Kidney (tissue), 14 donors: ENCODE data around the gene NCAN. TPM values are rescaled to one million over a fixed set of nuclear protein-coding genes. Genes with fewer than 3 reads are reported as not detected.

Experiments used
- DNase-seq, 5 donors: peaks; one replicate each; pipeline ENCODE4 v3.0.0-alpha.2; 2013 to 2020
- FAIRE-seq: peaks from 2 replicates; lab custom pipeline; 2012; peaks lifted over from hg19 to GRCh38; lab: Jason Lieb, UNC
- H3K27ac ChIP-seq, 2 donors: one replicate each; pipeline ENCODE4 v1.7.0; 2013; ENCODE audit warnings: low read depth in 2 of 2, low read length in 2 of 2, inconsistent platforms in 1 of 2
- H3K27me3 ChIP-seq: one replicate; pipeline ENCODE4 v1.7.1; 2013; ENCODE audit warnings: low read length, inconsistent platforms; ENCODE audit not compliant: control insufficient read depth, insufficient read depth
- H3K36me3 ChIP-seq, 3 donors: one replicate each; pipeline versions ENCODE4 v1.7.0 to v1.7.1; 2013; ENCODE audit warnings: low read length in 3 of 3, control low read depth in 1 of 3, inconsistent platforms in 1 of 3; ENCODE audit not compliant: insufficient read depth in 3 of 3, control insufficient read depth in 2 of 3
- H3K4me1 ChIP-seq, 3 donors: one replicate each; pipeline versions ENCODE4 v1.7.0 to v1.7.1; 2013; ENCODE audit warnings: low read length in 3 of 3, inconsistent platforms in 1 of 3, low read depth in 1 of 3; ENCODE audit not compliant: control insufficient read depth in 2 of 3, insufficient read depth in 2 of 3
- H3K4me3 ChIP-seq, 3 donors: one replicate each; pipeline versions ENCODE4 v1.7.0 to v1.8.1; 2013; ENCODE audit warnings: low read length in 3 of 3, control low read depth in 1 of 3, inconsistent platforms in 1 of 3
- H3K9ac ChIP-seq, 3 donors: one replicate each; pipeline versions ENCODE4 v1.7.0 to v1.7.1; 2013; ENCODE audit warnings: low read length in 3 of 3, control low read depth in 1 of 3, inconsistent platforms in 1 of 3
- H3K9me3 ChIP-seq, 3 donors: one replicate each; pipeline versions ENCODE4 v1.7.0 to v1.7.1; 2013; ENCODE audit warnings: low read length in 3 of 3, control low read depth in 1 of 3, inconsistent platforms in 1 of 3; ENCODE audit not compliant: control insufficient read depth in 2 of 3, insufficient read depth in 1 of 3
- CTCF ChIP-seq: IDR thresholded peaks from 3 replicates; pipeline ENCODE4 v1.5.1; 2012; ENCODE audit warnings: mild to moderate bottlenecking, moderate library complexity, borderline replicate concordance; ENCODE audit not compliant: insufficient read depth; ENCODE audit errors: extremely low read depth
- intact Hi-C: fragments of 100-400 bp; cut with DNase I; formaldehyde crosslinking; loops from one replicate; pipeline ENCODE4 v1.11.1; 2022
- polyA plus RNA-seq: library from polyadenylated mRNA; stranded (reverse); fragments of 350-450 nt; fragmentation: Illumina TruSeq; extraction: RNeasy Lipid Tissue Mini Kit (QIAGEN cat#74804); gene quantifications from one replicate; pipeline ENCODE4 v1.2.3, GENCODE V29; 2014; ENCODE audit warnings: low read depth, low replicate concordance; ENCODE audit not compliant: insufficient read depth
- total RNA-seq: library from RNA; stranded (reverse); fragmentation: NEBNext Ultra II Directional; extraction: Animal tissue kit (Norgen Biotek cat#: 25700); gene quantifications from one replicate; pipeline ENCODE4 v1.2.1, GENCODE V29; 2021
- donor health status: control.
- donor health status: control.
- donor health status: control.
- donor health status: control.
- donor health status: control.
- donor health status: DM: yes; HTN: yes; CAD: no.
- donor health status: Normal renal cell carcinoma (clear cell type).

NCAN gene
- total and polyA plus RNA-seq, 2 donors from 2014 or later, result 0.13 TPM; not detected in 1

- Histone ChIP-seq H3K9ac (no peak overlapping the region), H3K27ac (no peak overlapping the region), H3K36me3 (no peaks in the 10 kb centered on the region), H3K27me3 (no peaks in the 10 kb centered on the region), H3K4me1 (peaks cover 0 to 4% (median 0%) of the 10 kb centered on the region in 3 donors), H3K9me3 (no peaks in the 10 kb centered on the region), H3K4me3 (no peak overlapping the region)
- TF ChIP-seq CTCF, result no peak
- FAIRE-seq, result no peak
- no peak for DNase-seq
- intact Hi-C loops, result no loop called here
These were observed 15.5 kb downstream of the NCAN start for GRCh38 chr19:19227217-19227616.

GRCh38 chr19:19229701-19230100 is 17.9 kb downstream of the NCAN start:
- Histone ChIP-seq H3K4me3 (no peak overlapping the region), H3K36me3 (no peaks in the 10 kb centered on the region), H3K27me3 (no peaks in the 10 kb centered on the region), H3K4me1 (peaks cover 0 to 4% (median 0%) of the 10 kb centered on the region in 3 donors), H3K9ac (no peak overlapping the region), H3K9me3 (peaks cover 0 to 12% (median 2%) of the 10 kb centered on the region in 3 donors), H3K27ac (no peak overlapping the region)
- DNase-seq (no peak), FAIRE-seq (no peak)
- intact Hi-C loops, result no loop called here
- TF ChIP-seq CTCF, result no peak

- Histone ChIP-seq H3K4me1 (no peaks in the 10 kb centered on the region), H3K27ac (no peak overlapping the region), H3K9me3 (peaks cover 0 to 15% (median 4%) of the 10 kb centered on the region in 3 donors), H3K9ac (no peak overlapping the region), H3K27me3 (no peaks in the 10 kb centered on the region), H3K4me3 (no peak overlapping the region), H3K36me3 (no peaks in the 10 kb centered on the region)
- intact Hi-C loops, result no loop called here
- FAIRE-seq (no peak), DNase-seq (no peak)
- TF ChIP-seq CTCF, result no peak
These were observed 19.2 kb downstream of the NCAN start for GRCh38 chr19:19230999-19231398.

DNA sequence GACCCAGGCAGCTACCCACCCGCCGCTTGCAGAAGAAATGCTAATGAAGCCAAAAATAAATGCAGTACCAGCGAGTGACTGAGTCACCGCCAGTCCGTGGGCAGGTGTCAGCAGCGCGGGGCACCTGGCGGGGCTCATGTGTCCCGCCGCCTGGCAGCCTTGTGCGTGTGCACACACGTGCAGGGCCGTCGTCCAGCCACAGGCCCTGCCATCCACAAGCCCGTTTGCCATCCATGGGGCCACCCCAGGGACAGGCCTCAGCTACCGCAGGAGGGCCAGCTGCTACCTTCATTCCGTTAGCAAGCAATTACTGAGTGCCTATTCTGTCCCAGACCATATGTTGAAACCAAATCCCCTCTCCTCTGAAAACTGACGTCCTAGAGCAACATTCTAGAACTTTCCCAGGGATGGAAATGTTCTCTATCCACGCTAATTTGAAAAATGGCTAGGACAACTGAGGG is 20.5 kb downstream of the NCAN start:
- H3K4me3 ChIP-seq, result no peak overlapping the region
- H3K36me3 ChIP-seq, result no peaks in the 10 kb centered on the region
- no peak for DNase-seq
- peaks cover 0 to 15% (median 4%) of the 10 kb centered on the region in 3 donors for H3K9me3 ChIP-seq
- TF ChIP-seq CTCF, result no peak
- no peak overlapping the region for H3K9ac ChIP-seq
- no peaks in the 10 kb centered on the region for H3K27me3 ChIP-seq
- FAIRE-seq, result no peak
- intact Hi-C loops, result no loop called here
- no peak overlapping the region for H3K27ac ChIP-seq
- H3K4me1 ChIP-seq, result no peaks in the 10 kb centered on the region
